ENCODE measurements around the gene SENP2. TPM values are rescaled to one million over a fixed set of nuclear protein-coding genes. Genes with fewer than 3 reads are reported as not detected.
"Not testable (repeated sequence)": the region's sequence is repeated elsewhere in the genome, so short reads cannot be mapped to it uniquely, and the experiment has no call there.

SENP2 gene
- polyA plus RNA-seq, 4 donors, result 10.7 to 39.5 (median 12.1) TPM

- FAIRE-seq (no peak), DNase-seq (peak; percentile 75 to 83)
- no peaks in the 10 kb centered on the region for H3K9me3 ChIP-seq (ENCODE audit: control insufficient read depth in 2 of 2, insufficient read depth in 1 of 2, low read depth in 1 of 2, low read length in 1 of 2)
- peaks cover 1 to 73% (median 5%) of the 10 kb centered on the region in 3 donors for H3K36me3 ChIP-seq (ENCODE audit: control insufficient read depth in 3 of 3, insufficient read depth in 2 of 3, low read depth in 1 of 3, low read length in 3 of 3)
- H3K27me3 ChIP-seq (ENCODE audit: control insufficient read depth in 3 of 3, insufficient read depth in 3 of 3, low read length in 3 of 3), result no peaks in the 10 kb centered on the region
- H3K4me1 ChIP-seq (ENCODE audit: control insufficient read depth in 3 of 3, insufficient read depth in 2 of 3, low read depth in 1 of 3, low read length in 2 of 3), result no peaks in the 10 kb centered on the region
- 35 to 46% (median 37%) methylated on average over 18 of the region's 18 CpGs for WGBS, 3 donors
- no peak overlapping the region for H3K27ac ChIP-seq (ENCODE audit: low read depth in 1 of 3, low read length in 2 of 3)
- H3K4me3 ChIP-seq (ENCODE audit: low read depth in 1 of 3, low read length in 3 of 3), result no peak overlapping the region
Measured at GRCh38 chr3:185659942-185660921, 74.1 kb downstream of the SENP2 start.

GRCh38 chr3:185661296-185661695, 75.2 kb downstream of the SENP2 start:
- WGBS, 3 donors, result 90 to 93% (median 92%) methylated on average over 10 of the region's 10 CpGs
- not testable (repeated sequence) for FAIRE-seq; H3K4me1 ChIP-seq (ENCODE audit: control insufficient read depth in 3 of 3, insufficient read depth in 2 of 3, low read depth in 1 of 3, low read length in 2 of 3); DNase-seq; H3K4me3 ChIP-seq (ENCODE audit: low read depth in 1 of 3, low read length in 3 of 3); H3K27me3 ChIP-seq (ENCODE audit: control insufficient read depth in 3 of 3, insufficient read depth in 3 of 3, low read length in 3 of 3); H3K27ac ChIP-seq (ENCODE audit: low read depth in 1 of 3, low read length in 2 of 3); H3K9me3 ChIP-seq (ENCODE audit: control insufficient read depth in 2 of 2, insufficient read depth in 1 of 2, low read depth in 1 of 2, low read length in 1 of 2)
- peaks cover 1 to 65% (median 3%) of the 10 kb centered on the region in 3 donors for H3K36me3 ChIP-seq (ENCODE audit: control insufficient read depth in 3 of 3, insufficient read depth in 2 of 3, low read depth in 1 of 3, low read length in 3 of 3)

- Histone ChIP-seq H3K4me3 (ENCODE audit: low read depth in 1 of 3, low read length in 3 of 3) (no peak overlapping the region), H3K27ac (ENCODE audit: low read depth in 1 of 3, low read length in 2 of 3) (no peak overlapping the region), H3K9me3 (ENCODE audit: control insufficient read depth in 2 of 2, insufficient read depth in 1 of 2, low read depth in 1 of 2, low read length in 1 of 2) (no peaks in the 10 kb centered on the region), H3K4me1 (ENCODE audit: control insufficient read depth in 3 of 3, insufficient read depth in 2 of 3, low read depth in 1 of 3, low read length in 2 of 3) (no peaks in the 10 kb centered on the region), H3K27me3 (ENCODE audit: control insufficient read depth in 3 of 3, insufficient read depth in 3 of 3, low read length in 3 of 3) (no peaks in the 10 kb centered on the region), H3K36me3 (ENCODE audit: control insufficient read depth in 3 of 3, insufficient read depth in 2 of 3, low read depth in 1 of 3, low read length in 3 of 3) (peaks cover 1 to 62% (median 1%) of the 10 kb centered on the region in 3 donors)
- DNase-seq, result no peak
- FAIRE-seq, result no peak
- WGBS, 3 donors, result 78 to 88% (median 83%) methylated on average over 4 of the region's 4 CpGs
Measured at GRCh38 chr3:185661772-185662171, 75.7 kb downstream of the SENP2 start.

GRCh38 chr3:185663929-185664328, 77.8 kb downstream of the SENP2 start:
- DNase-seq, result no peak
- 94 to 97% (median 95%) methylated on average over 5 of the region's 5 CpGs for WGBS, 3 donors

GRCh38 chr3:185667574-185667973, 81.5 kb downstream of the SENP2 start:
- Histone ChIP-seq H3K36me3 (ENCODE audit: control insufficient read depth in 3 of 3, insufficient read depth in 2 of 3, low read depth in 1 of 3, low read length in 3 of 3) (peaks cover 0 to 40% (median 2%) of the 10 kb centered on the region in 3 donors), H3K27ac (ENCODE audit: low read depth in 1 of 3, low read length in 2 of 3) (no peak overlapping the region), H3K9me3 (ENCODE audit: control insufficient read depth in 2 of 2, insufficient read depth in 1 of 2, low read depth in 1 of 2, low read length in 1 of 2) (no peaks in the 10 kb centered on the region), H3K4me1 (ENCODE audit: control insufficient read depth in 3 of 3, insufficient read depth in 2 of 3, low read depth in 1 of 3, low read length in 2 of 3) (no peaks in the 10 kb centered on the region), H3K27me3 (ENCODE audit: control insufficient read depth in 3 of 3, insufficient read depth in 3 of 3, low read length in 3 of 3) (no peaks in the 10 kb centered on the region), H3K4me3 (ENCODE audit: low read depth in 1 of 3, low read length in 3 of 3) (no peak overlapping the region)
- WGBS, 3 donors, result 52 to 78% (median 63%) methylated on average over 4 of the region's 4 CpGs
- no peak for FAIRE-seq
- no peak for DNase-seq

More at GRCh38 chr3:185663929-185664328, 77.8 kb downstream of the SENP2 start:
- no peaks in the 10 kb centered on the region for H3K9me3 ChIP-seq (ENCODE audit: control insufficient read depth in 2 of 2, insufficient read depth in 1 of 2, low read depth in 1 of 2, low read length in 1 of 2)
- no peak for FAIRE-seq
- H3K27me3 ChIP-seq (ENCODE audit: control insufficient read depth in 3 of 3, insufficient read depth in 3 of 3, low read length in 3 of 3), result no peaks in the 10 kb centered on the region
- no peaks in the 10 kb centered on the region for H3K4me1 ChIP-seq (ENCODE audit: control insufficient read depth in 3 of 3, insufficient read depth in 2 of 3, low read depth in 1 of 3, low read length in 2 of 3)
- H3K36me3 ChIP-seq (ENCODE audit: control insufficient read depth in 3 of 3, insufficient read depth in 2 of 3, low read depth in 1 of 3, low read length in 3 of 3), result peaks cover 0 to 45% (median 0%) of the 10 kb centered on the region in 3 donors
- H3K4me3 ChIP-seq (ENCODE audit: low read depth in 1 of 3, low read length in 3 of 3), result no peak overlapping the region
- no peak overlapping the region for H3K27ac ChIP-seq (ENCODE audit: low read depth in 1 of 3, low read length in 2 of 3)

- Histone ChIP-seq H3K4me3 (ENCODE audit: low read depth in 1 of 3, low read length in 3 of 3) (no peak overlapping the region), H3K36me3 (ENCODE audit: control insufficient read depth in 3 of 3, insufficient read depth in 2 of 3, low read depth in 1 of 3, low read length in 3 of 3) (peaks cover 0 to 25% (median 5%) of the 10 kb centered on the region in 3 donors), H3K27me3 (ENCODE audit: control insufficient read depth in 3 of 3, insufficient read depth in 3 of 3, low read length in 3 of 3) (no peaks in the 10 kb centered on the region), H3K4me1 (ENCODE audit: control insufficient read depth in 3 of 3, insufficient read depth in 2 of 3, low read depth in 1 of 3, low read length in 2 of 3) (no peaks in the 10 kb centered on the region), H3K9me3 (ENCODE audit: control insufficient read depth in 2 of 2, insufficient read depth in 1 of 2, low read depth in 1 of 2, low read length in 1 of 2) (no peaks in the 10 kb centered on the region), H3K27ac (ENCODE audit: low read depth in 1 of 3, low read length in 2 of 3) (no peak overlapping the region)
- DNase-seq (peak; percentile 63 to 72), FAIRE-seq (no peak)
- 84 to 100% (median 93%) methylated on average over 1 of the region's 1 CpG for WGBS, 3 donors
Measured at GRCh38 chr3:185677146-185677829, 91.2 kb downstream of the SENP2 start.

GRCh38 chr3:185678027-185678426, 91.9 kb downstream of the SENP2 start:
- FAIRE-seq, result no peak
- 95 to 97% (median 95%) methylated on average over 1 of the region's 1 CpG for WGBS, 3 donors
- DNase-seq, result no peak
- Histone ChIP-seq H3K36me3 (ENCODE audit: control insufficient read depth in 3 of 3, insufficient read depth in 2 of 3, low read depth in 1 of 3, low read length in 3 of 3) (peaks cover 0 to 18% (median 5%) of the 10 kb centered on the region in 3 donors), H3K27ac (ENCODE audit: low read depth in 1 of 3, low read length in 2 of 3) (no peak overlapping the region), H3K4me1 (ENCODE audit: control insufficient read depth in 3 of 3, insufficient read depth in 2 of 3, low read depth in 1 of 3, low read length in 2 of 3) (no peaks in the 10 kb centered on the region), H3K4me3 (ENCODE audit: low read depth in 1 of 3, low read length in 3 of 3) (no peak overlapping the region), H3K9me3 (ENCODE audit: control insufficient read depth in 2 of 2, insufficient read depth in 1 of 2, low read depth in 1 of 2, low read length in 1 of 2) (no peaks in the 10 kb centered on the region), H3K27me3 (ENCODE audit: control insufficient read depth in 3 of 3, insufficient read depth in 3 of 3, low read length in 3 of 3) (no peaks in the 10 kb centered on the region)

- FAIRE-seq (no peak), DNase-seq (no peak)
- no peaks in the 10 kb centered on the region for H3K27me3 ChIP-seq (ENCODE audit: control insufficient read depth in 3 of 3, insufficient read depth in 3 of 3, low read length in 3 of 3)
- no peaks in the 10 kb centered on the region for H3K4me1 ChIP-seq (ENCODE audit: control insufficient read depth in 3 of 3, insufficient read depth in 2 of 3, low read depth in 1 of 3, low read length in 2 of 3)
- H3K9me3 ChIP-seq (ENCODE audit: control insufficient read depth in 2 of 2, insufficient read depth in 1 of 2, low read depth in 1 of 2, low read length in 1 of 2), result no peaks in the 10 kb centered on the region
- no peak overlapping the region for H3K4me3 ChIP-seq (ENCODE audit: low read depth in 1 of 3, low read length in 3 of 3)
- no peak overlapping the region for H3K27ac ChIP-seq (ENCODE audit: low read depth in 1 of 3, low read length in 2 of 3)
- 69 to 94% (median 82%) methylated on average over 4 of the region's 4 CpGs for WGBS, 3 donors
- H3K36me3 ChIP-seq (ENCODE audit: control insufficient read depth in 3 of 3, insufficient read depth in 2 of 3, low read depth in 1 of 3, low read length in 3 of 3), result peaks cover 0 to 25% (median 0%) of the 10 kb centered on the region in 3 donors
Measured at GRCh38 chr3:185680231-185680630, 94.1 kb downstream of the SENP2 start.

Data from small intestine (tissue), 7 donors.